Measurements from ENCODE around the gene ZNF638. TPM values are rescaled to one million over a fixed set of nuclear protein-coding genes. Genes with fewer than 3 reads are reported as not detected.
"Not testable (repeated sequence)": the region's sequence is repeated elsewhere in the genome, so short reads cannot be mapped to it uniquely, and the experiment has no call there.

ZNF638 gene
- polyA plus RNA-seq, 6 donors from 2014 or later: 34.9 to 80.2 (median 50.9) TPM

- H3K4me1 Mint-ChIP-seq: no peaks in the 10 kb centered on the region
- DNase-seq: no peak
- H3K4me3 Mint-ChIP-seq: peak overlapping the region in 1 of 8 donors; percentile 56
- peaks cover 16 to 47% (median 42%) of the 10 kb centered on the region in 7 donors for H3K9me3 Mint-ChIP-seq
- ATAC-seq (ENCODE audit: low read depth in 2 of 2): no peak
- H3K36me3 Mint-ChIP-seq: peaks cover 21 to 34% of the 10 kb centered on the region in 2 donors
- no peak overlapping the region for H3K27ac Mint-ChIP-seq
- H3K27me3 Mint-ChIP-seq: no peaks in the 10 kb centered on the region
Observed at GRCh38 chr2:71323386-71323785, 8.2 kb upstream of the ZNF638 start.

GRCh38 chr2:71326968-71327367, 4.6 kb upstream of the ZNF638 start:
- Mint-ChIP-seq H3K27me3 (no peaks in the 10 kb centered on the region), H3K36me3 (peaks cover 10 to 22% of the 10 kb centered on the region in 2 donors), H3K9me3 (peaks cover 3 to 12% (median 8%) of the 10 kb centered on the region in 7 donors), H3K27ac (no peak overlapping the region), H3K4me3 (no peak overlapping the region), H3K4me1 (peaks cover 0 to 9% (median 3%) of the 10 kb centered on the region in 3 donors)
- ATAC-seq (ENCODE audit: low read depth in 2 of 2) (no peak), DNase-seq (no peak)

DNA sequence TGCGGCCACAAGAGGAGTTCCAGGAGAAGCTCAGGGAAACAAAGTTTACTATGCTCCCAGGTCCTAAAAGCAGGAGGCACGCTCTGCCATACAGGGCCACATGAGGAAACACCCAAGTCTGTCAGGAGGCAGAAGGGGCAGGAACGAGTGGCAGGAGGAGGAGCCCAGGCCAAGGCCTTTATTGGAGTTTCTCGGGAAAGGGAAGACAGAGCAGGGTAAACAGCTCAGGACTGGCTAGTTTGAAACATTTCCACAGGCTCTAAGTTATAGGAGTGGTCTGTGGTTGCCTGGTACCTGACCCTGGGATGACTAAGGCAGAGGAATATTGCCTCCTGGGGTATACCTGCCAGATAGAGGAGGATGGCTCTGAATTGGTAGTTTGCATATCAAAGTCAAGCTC, 3.7 kb upstream of the ZNF638 start:
- peaks cover 0 to 2% (median 0%) of the 10 kb centered on the region in 7 donors for H3K9me3 Mint-ChIP-seq
- peaks cover under 1 to 15% of the 10 kb centered on the region in 2 donors for H3K36me3 Mint-ChIP-seq
- H3K4me3 Mint-ChIP-seq: peak overlapping the region in 1 of 8 donors; percentile 52
- H3K4me1 Mint-ChIP-seq: peaks cover 6 to 17% (median 11%) of the 10 kb centered on the region in 3 donors
- DNase-seq (no peak), ATAC-seq (ENCODE audit: low read depth in 2 of 2) (no peak)
- no peak overlapping the region for H3K27ac Mint-ChIP-seq
- H3K27me3 Mint-ChIP-seq: no peaks in the 10 kb centered on the region

DNA sequence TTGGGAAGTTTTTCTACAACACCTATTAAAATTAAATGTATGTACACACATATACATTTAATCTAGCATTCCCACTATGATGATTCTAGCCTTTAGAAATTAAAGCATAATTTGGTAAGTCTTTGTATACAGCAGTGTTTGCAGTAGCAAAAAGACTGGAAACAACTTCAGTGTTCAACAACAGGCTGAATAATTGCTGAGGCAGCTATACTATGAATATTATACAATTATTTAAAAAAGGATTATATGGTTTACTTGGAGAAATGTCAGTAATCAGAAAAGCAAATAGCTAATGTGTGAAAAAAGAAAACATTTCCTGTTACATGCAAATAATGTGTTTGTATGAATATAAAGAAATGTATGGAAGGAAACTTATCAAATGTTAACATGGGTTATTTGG, 1.4 kb upstream of the ZNF638 start:
- no peak for ATAC-seq (ENCODE audit: low read depth in 2 of 2)
- Mint-ChIP-seq H3K4me1 (peaks cover 18 to 36% (median 34%) of the 10 kb centered on the region in 3 donors), H3K9me3 (no peaks in the 10 kb centered on the region), H3K36me3 (peaks cover 5 to 16% of the 10 kb centered on the region in 2 donors), H3K27me3 (no peaks in the 10 kb centered on the region), H3K27ac (peak overlapping the region in 2 of 6 donors; percentile 7 to 29), H3K4me3 (peak overlapping the region in 3 of 8 donors; percentile 89 to 100 (median 94))
- DNase-seq: no peak

GRCh38 chr2:71330585-71331330, 824 bp upstream of the ZNF638 start:
- DNase-seq: no peak
- Mint-ChIP-seq H3K4me1 (peaks cover 18 to 37% (median 36%) of the 10 kb centered on the region in 3 donors), H3K36me3 (peaks cover 5 to 16% of the 10 kb centered on the region in 2 donors), H3K27me3 (no peaks in the 10 kb centered on the region), H3K4me3 (peak overlapping the region; percentile 45 to 100 (median 99)), H3K27ac (peak overlapping the region; percentile 7 to 100 (median 94)), H3K9me3 (no peaks in the 10 kb centered on the region)
- ATAC-seq (ENCODE audit: low read depth in 2 of 2): no peak

- H3K27ac Mint-ChIP-seq: peak overlapping the region in 4 of 6 donors; percentile 98 to 100 (median 99)
- not testable (repeated sequence) for H3K27me3 Mint-ChIP-seq; H3K9me3 Mint-ChIP-seq; DNase-seq; ATAC-seq (ENCODE audit: low read depth in 2 of 2)
- peaks cover 18 to 42% (median 36%) of the 10 kb centered on the region in 3 donors for H3K4me1 Mint-ChIP-seq
- H3K4me3 Mint-ChIP-seq: peak overlapping the region; percentile 89 to 100 (median 100)
- peaks cover 5 to 16% of the 10 kb centered on the region in 2 donors for H3K36me3 Mint-ChIP-seq
Observed at GRCh38 chr2:71331331-71331580, 326 bp upstream of the ZNF638 start.

- Mint-ChIP-seq H3K4me3 (peak overlapping the region; percentile 89 to 100 (median 100)), H3K4me1 (peaks cover 18 to 52% (median 40%) of the 10 kb centered on the region in 3 donors), H3K27me3 (no peaks in the 10 kb centered on the region), H3K36me3 (peaks cover 5 to 16% of the 10 kb centered on the region in 2 donors), H3K27ac (peak overlapping the region; percentile 98 to 100 (median 100)), H3K9me3 (no peaks in the 10 kb centered on the region)
- peak; percentile 4 for DNase-seq
- ATAC-seq (ENCODE audit: low read depth in 2 of 2): no peak
Observed at GRCh38 chr2:71332435-71332796, 834 bp downstream of the ZNF638 start.

DNA sequence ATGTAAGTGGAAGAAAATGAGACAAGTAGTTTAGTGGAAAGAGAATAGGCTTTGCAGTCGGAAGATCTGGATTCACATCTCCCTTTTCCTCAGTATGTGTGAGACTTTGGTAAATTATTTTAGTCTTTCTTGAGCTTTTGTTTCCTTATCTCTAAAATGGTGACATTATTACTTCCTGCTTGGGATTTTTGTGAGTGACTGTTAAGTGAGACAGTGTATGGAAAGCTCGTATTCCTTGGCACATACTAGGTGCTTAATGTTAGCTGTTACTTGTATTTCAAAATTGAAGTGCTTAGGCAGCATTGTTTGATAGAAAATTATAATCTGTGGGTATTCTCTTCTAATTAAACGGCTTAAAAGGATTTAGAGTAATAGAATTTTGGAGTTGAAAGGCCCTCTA, 2.0 kb downstream of the ZNF638 start:
- Mint-ChIP-seq H3K27ac (peak overlapping the region in 3 of 6 donors; percentile 8 to 98 (median 71)), H3K27me3 (no peaks in the 10 kb centered on the region), H3K4me3 (peak overlapping the region; percentile 67 to 100 (median 92)), H3K4me1 (peaks cover 28 to 62% (median 52%) of the 10 kb centered on the region in 3 donors), H3K36me3 (peaks cover 5 to 16% of the 10 kb centered on the region in 2 donors), H3K9me3 (no peaks in the 10 kb centered on the region)
- ATAC-seq (ENCODE audit: low read depth in 2 of 2): no peak
- DNase-seq: no peak

DNA sequence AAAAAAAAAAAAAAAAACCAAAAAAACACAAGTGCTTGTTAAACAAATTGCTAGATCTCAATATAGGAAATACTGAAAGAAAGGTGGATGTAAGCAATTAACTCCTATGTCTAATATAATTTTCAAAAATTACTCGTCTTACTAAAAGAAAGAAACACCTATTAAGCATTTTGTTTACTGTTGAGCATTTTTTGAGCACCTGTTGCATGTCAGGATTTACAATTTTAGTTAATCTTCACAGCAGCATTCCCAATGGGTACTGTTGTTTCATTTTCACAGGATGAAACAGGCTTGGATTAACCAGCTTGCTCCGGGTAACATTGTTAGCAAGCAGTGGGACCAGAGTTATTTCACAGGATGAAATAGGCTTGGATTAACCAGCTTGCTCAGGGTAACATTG, 4.8 kb downstream of the ZNF638 start:
- no peaks in the 10 kb centered on the region for H3K27me3 Mint-ChIP-seq
- DNase-seq (no peak), ATAC-seq (ENCODE audit: low read depth in 2 of 2) (no peak)
- peaks cover 46 to 79% (median 72%) of the 10 kb centered on the region in 3 donors for H3K4me1 Mint-ChIP-seq
- H3K36me3 Mint-ChIP-seq: peaks cover 5 to 15% of the 10 kb centered on the region in 2 donors
- peak overlapping the region in 2 of 8 donors; percentile 1 to 14 for H3K4me3 Mint-ChIP-seq
- H3K9me3 Mint-ChIP-seq: no peaks in the 10 kb centered on the region
- no peak overlapping the region for H3K27ac Mint-ChIP-seq

- no peak overlapping the region for H3K27ac Mint-ChIP-seq
- H3K4me1 Mint-ChIP-seq: peaks cover 46 to 76% (median 68%) of the 10 kb centered on the region in 3 donors
- no peaks in the 10 kb centered on the region for H3K9me3 Mint-ChIP-seq
- peak overlapping the region in 1 of 8 donors; percentile 1 for H3K4me3 Mint-ChIP-seq
- DNase-seq: no peak
- H3K27me3 Mint-ChIP-seq: no peaks in the 10 kb centered on the region
- peaks cover 5 to 11% of the 10 kb centered on the region in 2 donors for H3K36me3 Mint-ChIP-seq
- no peak for ATAC-seq (ENCODE audit: low read depth in 2 of 2)
Observed at GRCh38 chr2:71336802-71337201, 5.2 kb downstream of the ZNF638 start.

- Mint-ChIP-seq H3K36me3 (peaks cover 5 to 7% of the 10 kb centered on the region in 2 donors), H3K27me3 (no peaks in the 10 kb centered on the region), H3K9me3 (no peaks in the 10 kb centered on the region), H3K4me1 (peaks cover 44 to 71% (median 64%) of the 10 kb centered on the region in 3 donors), H3K27ac (peak overlapping the region in 3 of 6 donors; percentile 4 to 46 (median 23)), H3K4me3 (peak overlapping the region in 1 of 8 donors; percentile 5)
- ATAC-seq (ENCODE audit: low read depth in 2 of 2): no peak
- DNase-seq: no peak
Observed at GRCh38 chr2:71337776-71338175, 6.2 kb downstream of the ZNF638 start.

GRCh38 chr2:71339685-71340084, 8.1 kb downstream of the ZNF638 start:
- DNase-seq: no peak
- H3K36me3 Mint-ChIP-seq: no peaks in the 10 kb centered on the region
- ATAC-seq (ENCODE audit: low read depth in 2 of 2): no peak
- H3K4me3 Mint-ChIP-seq: no peak overlapping the region
- H3K27me3 Mint-ChIP-seq: no peaks in the 10 kb centered on the region
- no peak overlapping the region for H3K27ac Mint-ChIP-seq
- no peaks in the 10 kb centered on the region for H3K9me3 Mint-ChIP-seq
- peaks cover 42 to 67% (median 65%) of the 10 kb centered on the region in 3 donors for H3K4me1 Mint-ChIP-seq

GRCh38 chr2:71340176-71340575, 8.6 kb downstream of the ZNF638 start:
- Mint-ChIP-seq H3K36me3 (no peaks in the 10 kb centered on the region), H3K9me3 (no peaks in the 10 kb centered on the region), H3K4me1 (peaks cover 42 to 62% (median 61%) of the 10 kb centered on the region in 3 donors), H3K27me3 (no peaks in the 10 kb centered on the region), H3K27ac (no peak overlapping the region), H3K4me3 (no peak overlapping the region)
- DNase-seq: no peak
- ATAC-seq (ENCODE audit: low read depth in 2 of 2): no peak

GRCh38 chr2:71341645-71342044, 10.1 kb downstream of the ZNF638 start:
- no peak overlapping the region for H3K27ac Mint-ChIP-seq

More at GRCh38 chr2:71341645-71342044, 10.1 kb downstream of the ZNF638 start:
- ATAC-seq (ENCODE audit: low read depth in 2 of 2): no peak
- Mint-ChIP-seq H3K36me3 (no peaks in the 10 kb centered on the region), H3K4me3 (no peak overlapping the region), H3K27me3 (no peaks in the 10 kb centered on the region), H3K9me3 (no peaks in the 10 kb centered on the region), H3K4me1 (peaks cover 51 to 72% (median 59%) of the 10 kb centered on the region in 3 donors)
- DNase-seq: no peak

Measured in naive B cell (primary cell).